GM12878 (cell line): Measurements from ENCODE around the gene TEDC1. TPM values are rescaled to one million over a fixed set of nuclear protein-coding genes. Genes with fewer than 3 reads are reported as not detected.
A peak's percentile ranks its signal among the peaks of the same experiment; 100 is the strongest.

Experiments used
- ATAC-seq: fragments of 200-7000 bp; cut with Tn5 transposase; 3 replicates; pipeline ENCODE4 v1.9.1; 2020; ENCODE audit warnings: mild to moderate bottlenecking, moderate library complexity
- BruUV-seq: library from RNA; stranded (reverse); fragments of 400-500 nt; replicated peaks from 2 replicates; lab custom pipeline; 2021; lab: Mats Ljungman, UMichigan
- CTCF ChIA-PET: fragments of 300-600 bp; sonication (Branson Sonifier 250); formaldehyde crosslinking; extraction: SDS; loops from one replicate; lab custom pipeline; 2021; ENCODE audit warnings: inconsistent platforms; lab: Yijun Ruan, JAX
- POLR2A ChIA-PET: fragments of 350-600 bp; formaldehyde crosslinking; extraction: SDS; loops from one replicate; lab custom pipeline; 2021; ENCODE audit warnings: inconsistent platforms; lab: Charles Lee
- RAD21 ChIA-PET: fragments of 300-600 bp; sonication (Branson Sonifier 250); formaldehyde crosslinking; loops from one replicate; lab custom pipeline; 2023; ENCODE audit warnings: antibody characterized with exemption; ENCODE audit not compliant: unreplicated experiment; lab: Charles Lee
- SMC1A ChIA-PET: fragments of 300-600 bp; sonication (Branson Sonifier 250); formaldehyde crosslinking; loops from one replicate; lab custom pipeline; 2023; ENCODE audit not compliant: unreplicated experiment, uncharacterized antibody; lab: Charles Lee
- DNase-seq: peaks from one replicate; pipeline ENCODE4 v3.0.0-alpha.2; 2011; ENCODE audit warnings: low read depth, low spot score
- FAIRE-seq: peaks from 3 replicates; lab custom pipeline; 2011; peaks lifted over from hg19 to GRCh38; lab: Jason Lieb, UNC
- H2AFZ ChIP-seq: 2 replicates; pipeline ENCODE4 v1.6.0; 2011; ENCODE audit warnings: low read depth, low read length, control low read depth; ENCODE audit not compliant: control insufficient read depth
- H3K27ac ChIP-seq: 2 replicates; pipeline ENCODE4 v1.5.1; 2011; ENCODE audit warnings: control low read depth; ENCODE audit not compliant: control insufficient read depth, insufficient read depth
- H3K27me3 ChIP-seq, 2 experiments: replicated peaks in 1 of 2; 2 replicates each; pipeline versions ENCODE4 v1.6.0 to v1.6.1; 2011; ENCODE audit warnings: low read length in 1 of 2; ENCODE audit not compliant: control insufficient read depth in 2 of 2, insufficient read depth in 2 of 2
- H3K36me3 ChIP-seq, 2 experiments: 2 replicates each; pipeline ENCODE4 v1.5.1; 2011; ENCODE audit warnings: low read length in 1 of 2; ENCODE audit not compliant: control insufficient read depth in 2 of 2, insufficient read depth in 2 of 2
- H3K4me1 ChIP-seq: 2 replicates; pipeline ENCODE4 v1.6.1; 2011; ENCODE audit warnings: mild to moderate bottlenecking, low read length, moderate library complexity, mixed read lengths; ENCODE audit not compliant: control insufficient read depth, insufficient read depth
- H3K4me2 ChIP-seq: 2 replicates; pipeline ENCODE4 v1.6.0; 2011; ENCODE audit warnings: control low read depth; ENCODE audit not compliant: control insufficient read depth, insufficient read depth
- H3K4me3 ChIP-seq: fragments of 200-600 bp; sonication (generic); 2 replicates; pipeline ENCODE4 v1.5.1; 2016
- H3K79me2 ChIP-seq: 2 replicates; pipeline ENCODE4 v1.6.0; 2011; ENCODE audit warnings: low read length; ENCODE audit not compliant: control insufficient read depth, insufficient read depth
- H3K9ac ChIP-seq: 2 replicates; pipeline ENCODE4 v1.8.0; 2011; ENCODE audit warnings: low read length, control low read depth, mixed read lengths; ENCODE audit not compliant: control insufficient read depth, insufficient read depth
- H3K9me3 ChIP-seq: replicated peaks from 3 replicates; pipeline ENCODE4 v1.5.1; 2011; ENCODE audit warnings: mild to moderate bottlenecking, low read length; ENCODE audit not compliant: control insufficient read depth, insufficient read depth
- H4K20me1 ChIP-seq: 2 replicates; pipeline ENCODE4 v1.6.0; 2011; ENCODE audit not compliant: control insufficient read depth, insufficient read depth
- MEF2B ChIP-seq: fragments of 450-650 bp; IDR thresholded peaks from 2 replicates; pipeline ENCODE4 v1.6.1; 2018; ENCODE audit warnings: mild to moderate bottlenecking, moderate library complexity; ENCODE audit not compliant: partially characterized antibody, poor library complexity, severe bottlenecking
- MXI1 ChIP-seq: fragments of 150-350 bp; IDR thresholded peaks from 2 replicates; pipeline ENCODE4 v1.6.1; 2011; ENCODE audit warnings: low read depth, mild to moderate bottlenecking, inconsistent platforms, low read length, improper control_type of control experiment
- NR2C2 ChIP-seq: IDR thresholded peaks from 2 replicates; pipeline ENCODE4 v1.6.1; 2011; ENCODE audit warnings: borderline replicate concordance, low read depth; ENCODE audit not compliant: control insufficient read depth, insufficient read length
- POLR2A ChIP-seq: IDR thresholded peaks from 2 replicates; pipeline ENCODE4 v1.6.1; 2011; ENCODE audit warnings: low read depth, mild to moderate bottlenecking, low read length
- WGBS: methylation state at CpG from one replicate; pipeline ENCODE4 v1.1.6; 2016; ENCODE audit warnings: low lambda C conversion rate; ENCODE audit not compliant: insufficient replicate concordance, insufficient coverage; ENCODE audit errors: missing lambda C conversion rate; 5-methylcytosine and 5-hydroxymethylcytosine counted together
- in situ Hi-C: fragments of 300-500 bp; cut with MboI; formaldehyde crosslinking; loops from 9 replicates; pipeline ENCODE4 v1.14.3; 2018; ENCODE audit warnings: mixed read lengths
- intact Hi-C: fragments of 100-400 bp; cut with micrococcal nuclease; formaldehyde crosslinking; loops from one replicate; pipeline ENCODE4 v1.14.2; 2022; ENCODE audit not compliant: unreplicated experiment
- polyA plus RNA-seq, 11 experiments: library from polyadenylated mRNA; depleted of rRNA in 4 of 11; unstranded in 6 of 11; stranded (reverse) in 5 of 11; fragments of >200 nt; fragmentation: Nextera tagmentation in 4 of 11; fragmentation: Illumina TruSeq in 1 of 11; extraction: Ambion mirVana in 4 of 11; extraction: Trizol in 1 of 11; gene quantifications; 1 replicate in 1 of 11; 2 replicates in 10 of 11; pipeline versions ENCODE4 v1.2.1 to v1.2.3, GENCODE V29; 2011 to 2016; ENCODE audit warnings: inconsistent platforms in 2 of 11, missing spikeins in 2 of 11, low read depth in 1 of 11
- total RNA-seq, 4 experiments: library from RNA; depleted of rRNA in 3 of 4; stranded (reverse); fragments of >200 nt in 3 of 4; fragmentation: Illumina TruSeq in 1 of 4; extraction: Trizol in 1 of 4; gene quantifications; 2 replicates each; pipeline versions ENCODE4 v1.2.1 to v1.2.3, GENCODE V29; 2013 to 2021
- TF ChIP-seq, protein P1 (sequence below): IDR thresholded peaks from 2 replicates; pipeline ENCODE4 v1.6.1; 2012; ENCODE audit warnings: low read depth, low read length, improper control_type of control experiment

Gene TEDC1
- total and polyA plus RNA-seq, 10 of the 15 experiments (the other 5 are each of a cell fraction or from before 2014, with no cell fraction given): 0.19 to 34.2 (median 14.5) TPM

DNA sequence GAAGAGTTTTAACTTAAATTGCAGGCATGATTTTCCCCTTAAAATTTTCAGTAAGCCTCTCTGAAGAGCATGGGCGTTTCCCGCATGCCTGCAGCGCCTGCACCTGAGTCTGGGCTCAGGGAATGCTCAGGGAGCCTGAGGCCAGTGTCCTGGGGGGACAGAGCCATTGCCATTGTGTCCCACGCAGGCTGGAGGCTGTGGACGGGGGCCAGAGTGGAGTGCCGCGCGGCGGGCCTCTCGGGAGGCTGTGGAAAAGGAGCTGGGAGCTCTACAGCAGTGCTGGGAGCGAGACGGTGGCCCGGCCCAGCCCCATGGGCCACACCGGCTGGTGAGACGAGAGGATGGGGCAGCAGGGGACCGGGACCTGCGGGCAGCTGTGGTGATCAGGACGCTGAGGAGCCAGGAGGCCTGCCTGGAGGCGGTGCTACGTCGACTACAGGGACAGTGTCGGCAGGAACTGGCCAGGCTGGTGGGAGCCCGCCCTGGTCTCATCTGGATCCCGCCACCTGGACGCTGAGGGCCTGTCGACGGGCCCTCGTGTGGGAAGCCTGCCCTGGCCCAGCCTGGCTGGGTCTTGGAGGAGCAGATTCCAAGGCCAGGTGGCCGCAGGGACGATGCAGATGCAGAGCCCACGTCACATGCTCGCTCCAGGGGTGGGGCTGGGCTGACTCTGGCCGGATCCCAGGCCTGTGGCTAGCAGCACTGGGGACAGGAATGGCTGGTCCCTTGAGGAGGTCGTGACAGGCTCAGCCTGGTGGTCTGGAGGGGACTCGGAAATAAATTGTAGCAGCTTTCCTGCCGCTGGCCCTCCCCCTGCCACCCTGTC lies 7.6 kb downstream of the TEDC1 start (continued):
- no peak for TF ChIP-seq NR2C2
- no peak for TF ChIP-seq MEF2B
- TF ChIP-seq, protein P1, sequence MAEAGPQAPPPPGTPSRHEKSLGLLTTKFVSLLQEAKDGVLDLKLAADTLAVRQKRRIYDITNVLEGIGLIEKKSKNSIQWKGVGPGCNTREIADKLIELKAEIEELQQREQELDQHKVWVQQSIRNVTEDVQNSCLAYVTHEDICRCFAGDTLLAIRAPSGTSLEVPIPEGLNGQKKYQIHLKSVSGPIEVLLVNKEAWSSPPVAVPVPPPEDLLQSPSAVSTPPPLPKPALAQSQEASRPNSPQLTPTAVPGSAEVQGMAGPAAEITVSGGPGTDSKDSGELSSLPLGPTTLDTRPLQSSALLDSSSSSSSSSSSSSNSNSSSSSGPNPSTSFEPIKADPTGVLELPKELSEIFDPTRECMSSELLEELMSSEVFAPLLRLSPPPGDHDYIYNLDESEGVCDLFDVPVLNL: no peak

DNA sequence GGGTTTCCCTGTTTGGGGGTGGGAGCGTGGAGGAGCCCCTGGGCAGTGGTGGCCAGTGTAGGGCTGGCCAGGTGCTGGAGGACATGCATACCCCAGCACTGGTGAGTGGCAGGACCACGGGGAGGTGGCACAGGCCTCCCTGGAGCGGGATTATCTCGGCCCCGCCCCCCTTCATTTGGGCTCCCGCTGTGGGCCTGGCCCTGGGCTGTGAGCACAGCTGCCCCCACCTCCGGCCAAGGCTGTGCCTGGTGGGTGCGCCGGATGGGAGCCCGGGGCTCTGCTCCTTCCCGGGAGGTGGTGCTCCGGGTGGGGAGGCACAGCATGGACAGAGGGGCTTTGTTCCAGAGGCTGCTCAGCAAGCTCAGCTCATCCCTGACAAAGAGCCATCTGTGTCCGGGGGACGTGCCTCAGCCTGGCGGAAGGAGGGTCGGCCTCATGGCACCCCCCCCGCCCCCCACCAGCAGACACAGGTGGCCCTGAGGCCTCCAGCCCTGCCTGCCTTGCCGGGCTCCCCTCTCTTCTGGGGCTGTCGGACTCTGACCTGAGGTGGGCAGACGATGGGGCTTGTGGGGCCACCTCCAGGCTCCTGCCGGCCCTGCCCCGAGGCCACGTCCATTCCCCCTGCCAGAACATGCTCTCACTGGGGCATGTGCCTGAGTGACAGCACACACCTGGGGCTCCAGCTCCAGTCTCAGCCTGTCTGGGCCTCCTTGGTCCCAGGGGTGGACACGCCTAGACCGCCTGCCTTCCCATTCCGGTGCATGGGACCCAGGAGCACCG lies 8.4 kb downstream of the TEDC1 start:
- Histone ChIP-seq H3K79me2 (no peaks in the 10 kb centered on the region), H3K4me2 (no peak overlapping the region), H4K20me1 (no peaks in the 10 kb centered on the region), H3K4me1 (no peaks in the 10 kb centered on the region), H3K27me3 (no peaks in the 10 kb centered on the region), H3K9me3 (no peaks in the 10 kb centered on the region), H3K4me3 (no peak overlapping the region), H2AFZ (no peak overlapping the region), H3K36me3 (no peaks in the 10 kb centered on the region; a peak in 1 of 4 replicates), H3K27ac (no peak overlapping the region), H3K9ac (no peak overlapping the region)
- no TSS peak for BruUV-seq
- FAIRE-seq: no peak
- POLR2A ChIA-PET: no interaction called here
- RAD21 ChIA-PET: no interaction called here
- WGBS: 92% methylated on average over 22 of the region's 27 CpGs
- SMC1A ChIA-PET: no interaction called here
- TF ChIP-seq MXI1 (no peak), POLR2A (peak; percentile 13; the same call in 1 of the 2 replicates)
- in situ Hi-C loops: no loop called here
- no peak for ATAC-seq
- CTCF ChIA-PET: no interaction called here
- intact Hi-C loops: no loop called here
- no peak for DNase-seq
